K562 (cell line): ENCODE results near the gene TAF11L9. TPM values are rescaled to one million over a fixed set of nuclear protein-coding genes. Genes with fewer than 3 reads are reported as not detected.

ENCODE experiments used
- ATAC-seq: fragments of 200-7000 bp; cut with Tn5 transposase; 3 replicates; pipeline ENCODE4 v1.9.1; 2020; ENCODE audit warnings: moderate library complexity
- BruUV-seq: library from RNA; stranded (reverse); fragments of 400-500 nt; replicated peaks from 2 replicates; lab custom pipeline; 2021; lab: Mats Ljungman, UMichigan
- CTCF ChIA-PET: fragments of 300-600 bp; formaldehyde crosslinking; extraction: SDS; loops from one replicate; lab custom pipeline; 2021; ENCODE audit warnings: low intra/inter-chr PET ratio; lab: Yijun Ruan, JAX
- POLR2A ChIA-PET: fragments of 300-600, 350-650 bp; sonication (Branson Sonifier 250); formaldehyde crosslinking; extraction: SDS; loops from one replicate; lab custom pipeline; 2021; ENCODE audit warnings: antibody characterized with exemption, inconsistent platforms; lab: Yijun Ruan, JAX
- DNase-seq, 4 experiments: peaks; one replicate each; pipeline versions ENCODE4 v3.0.0 to v3.0.0-alpha.2; 2011 to 2018; ENCODE audit warnings: low spot score in 3 of 4, mixed read lengths in 3 of 4; ENCODE audit errors: extremely low read depth in 1 of 4
- FAIRE-seq: peaks from 2 replicates; lab custom pipeline; 2011; peaks lifted over from hg19 to GRCh38; lab: Jason Lieb, UNC
- H2AFZ ChIP-seq: 2 replicates; pipeline ENCODE4 v1.6.0; 2011; ENCODE audit warnings: low read depth, low read length, control low read depth, inconsistent platforms
- H3K27ac ChIP-seq: fragments of 200-600 bp; 3 replicates; pipeline ENCODE4 v1.8.0; 2011; ENCODE audit warnings: low read depth, mild to moderate bottlenecking, control low read depth, inconsistent platforms, low read length, moderate library complexity, mixed read lengths; ENCODE audit errors: extremely low read depth
- H3K27me3 ChIP-seq, 2 experiments: fragments of 300-600 bp in 1 of 2; 2 replicates in 1 of 2; 3 replicates in 1 of 2; pipeline versions ENCODE4 v1.6.0 to v1.8.0; 2011; ENCODE audit warnings: inconsistent platforms in 2 of 2, low read length in 2 of 2, mild to moderate bottlenecking in 1 of 2, mixed read lengths in 1 of 2, moderate library complexity in 1 of 2; ENCODE audit not compliant: control insufficient read depth in 2 of 2, insufficient read depth in 2 of 2
- H3K36me3 ChIP-seq: fragments of 300-600 bp; 3 replicates; pipeline ENCODE4 v1.8.0; 2011; ENCODE audit warnings: mild to moderate bottlenecking, low read length, inconsistent platforms; ENCODE audit not compliant: control insufficient read depth, insufficient read depth
- H3K4me1 ChIP-seq, 2 experiments: fragments of 200-600 bp in 1 of 2; replicated peaks in 1 of 2; 2 replicates in 1 of 2; 3 replicates in 1 of 2; pipeline versions ENCODE4 v1.5.1 to v1.8.0; 2011; ENCODE audit warnings: inconsistent platforms in 2 of 2, low read length in 2 of 2, mild to moderate bottlenecking in 1 of 2, mixed read lengths in 1 of 2, moderate library complexity in 1 of 2; ENCODE audit not compliant: control insufficient read depth in 2 of 2, insufficient read depth in 2 of 2
- H3K4me2 ChIP-seq: 2 replicates; pipeline ENCODE4 v1.6.1; 2011; ENCODE audit warnings: low read length, control low read depth, inconsistent platforms, mixed read lengths; ENCODE audit not compliant: insufficient read depth
- H3K4me3 ChIP-seq: fragments of 200-600 bp; sonication (generic), shearing (Covaris generic); 2 replicates; pipeline ENCODE4 v1.5.1; 2016; ENCODE audit warnings: control low read depth, inconsistent platforms
- H3K79me2 ChIP-seq: fragments of 200-600 bp; 3 replicates; pipeline ENCODE4 v1.8.0; 2011; ENCODE audit warnings: low read length, inconsistent platforms; ENCODE audit not compliant: control insufficient read depth, insufficient read depth
- H3K9ac ChIP-seq, 2 experiments: 2 replicates each; pipeline versions ENCODE4 v1.6.0 to v1.6.1; 2011; ENCODE audit warnings: low read depth in 2 of 2, low read length in 2 of 2, control low read depth in 1 of 2, inconsistent platforms in 1 of 2, mild to moderate bottlenecking in 1 of 2, mixed read lengths in 1 of 2; ENCODE audit not compliant: insufficient read depth in 1 of 2
- H3K9me1 ChIP-seq: one replicate; pipeline ENCODE4 v1.6.0; 2011; ENCODE audit warnings: inconsistent platforms, mild to moderate bottlenecking, low read length, moderate library complexity; ENCODE audit not compliant: control insufficient read depth, insufficient read depth
- H3K9me3 ChIP-seq: replicated peaks from 2 replicates; pipeline ENCODE4 v1.5.1; 2011; ENCODE audit warnings: low read depth, low read length, inconsistent platforms; ENCODE audit not compliant: control insufficient read depth, insufficient read depth
- H4K20me1 ChIP-seq: replicated peaks from 2 replicates; pipeline ENCODE4 v1.6.1; 2011; ENCODE audit warnings: low read length, inconsistent platforms, mixed read lengths; ENCODE audit not compliant: control insufficient read depth, insufficient read depth
- ATF7 ChIP-seq: fragments of 450-650 bp; IDR thresholded peaks from 2 replicates; pipeline ENCODE4 v1.7.1; 2014; ENCODE audit warnings: mild to moderate bottlenecking, moderate library complexity
- BCL6 ChIP-seq: fragments of 250-450 bp; sonication (Bioruptor Pico); IDR thresholded peaks from 2 replicates; pipeline ENCODE4 v1.4.0; 2020
- EGR1 ChIP-seq: fragments of 450-650 bp; conservative IDR thresholded peaks from 2 replicates; pipeline ENCODE4 v1.6.1; 2017; ENCODE audit warnings: mild to moderate bottlenecking
- FIP1L1 ChIP-seq: fragments of 200-400 bp; formaldehyde crosslinking; IDR thresholded peaks from 2 replicates; pipeline ENCODE4 v1.6.1; 2018; ENCODE audit warnings: mild to moderate bottlenecking, low read depth, low read length; ENCODE audit not compliant: poor library complexity, severe bottlenecking
- MYC ChIP-seq, 2 experiments: fragments of 250-450 bp in 1 of 2; sonication (Bioruptor Pico) in 1 of 2; IDR thresholded peaks; 2 replicates each; pipeline versions ENCODE4 v1.5.1 to v1.6.1; 2012 to 2021; ENCODE audit warnings: low read depth in 2 of 2, borderline replicate concordance in 1 of 2, improper control_type of control experiment in 1 of 2, low read length in 1 of 2, mild to moderate bottlenecking in 1 of 2, moderate library complexity in 1 of 2
- NBN ChIP-seq: fragments of 450-650 bp; IDR thresholded peaks from 2 replicates; pipeline ENCODE4 v1.6.1; 2016; ENCODE audit warnings: low read depth, mild to moderate bottlenecking
- RBM22 ChIP-seq: fragments of 200-400 bp; formaldehyde crosslinking; IDR thresholded peaks from 2 replicates; pipeline ENCODE4 v1.6.1; 2018; ENCODE audit warnings: low read length, low read depth; ENCODE audit not compliant: poor library complexity, severe bottlenecking
- RBM39 ChIP-seq: fragments of 200-400 bp; formaldehyde crosslinking; optimal IDR thresholded peaks from 2 replicates; pipeline ENCODE3; 2018; ENCODE audit warnings: low read depth, low read length
- ZKSCAN3 ChIP-seq: fragments of 250-450 bp; sonication (Bioruptor Pico); IDR thresholded peaks from 2 replicates; pipeline ENCODE4 v1.4.0; 2020
- WGBS: fragments of 100-300 bp; shearing (Covaris generic); methylation state at CpG from one replicate; pipeline ENCODE4 v1.1.6; 2016; ENCODE audit warnings: low coverage, mixed read lengths; ENCODE audit not compliant: insufficient coverage; ENCODE audit errors: missing lambda C conversion rate; 5-methylcytosine and 5-hydroxymethylcytosine counted together
- in situ Hi-C: fragments of 300-500 bp; cut with MboI; formaldehyde crosslinking; loops from 4 replicates; pipeline ENCODE4 v1.15.0; 2018; ENCODE audit warnings: inconsistent platforms, mixed read lengths
- intact Hi-C: fragments of 100-400 bp; cut with micrococcal nuclease; formaldehyde crosslinking; loops from 2 replicates; pipeline ENCODE4 v1.14.2; 2022
- polyA plus RNA-seq, 8 experiments: library from polyadenylated mRNA; depleted of rRNA in 4 of 8; stranded (reverse) in 5 of 8; unstranded in 3 of 8; fragments of >200 nt; fragmentation: Nextera tagmentation in 2 of 8; fragmentation: Illumina TruSeq in 1 of 8; extraction: Ambion mirVana in 2 of 8; extraction: Trizol in 1 of 8; gene quantifications; 2 replicates each; pipeline versions ENCODE4 v1.2.1 to v1.2.3, GENCODE V29; 2011 to 2014; ENCODE audit warnings: inconsistent platforms in 1 of 8, missing spikeins in 1 of 8
- total RNA-seq, 7 experiments: library from RNA; depleted of rRNA in 6 of 7; stranded (reverse); fragments of >200 nt in 6 of 7; fragmentation: Illumina TruSeq in 2 of 7; extraction: Trizol in 2 of 7; gene quantifications; 2 replicates each; pipeline versions ENCODE4 v1.2.1 to v1.2.3, GENCODE V29; 2011 to 2021; ENCODE audit warnings: low replicate concordance in 1 of 7
- TF ChIP-seq, protein P1 (sequence below), 3 experiments: IDR thresholded peaks in 2 of 3; conservative IDR thresholded peaks in 1 of 3; 2 replicates each; pipeline ENCODE4 v1.5.1; 2011 to 2012; ENCODE audit warnings: low read length in 3 of 3, mild to moderate bottlenecking in 3 of 3, control low read depth in 2 of 3, improper control_type of control experiment in 1 of 3, inconsistent platforms in 1 of 3, low read depth in 1 of 3, mixed read lengths in 1 of 3, moderate library complexity in 1 of 3; ENCODE audit not compliant: insufficient read depth in 2 of 3
- TF ChIP-seq, protein P2 (sequence below): IDR thresholded peaks from 2 replicates; pipeline ENCODE4 v1.6.1; 2011; ENCODE audit warnings: borderline replicate concordance, low read depth, mild to moderate bottlenecking, moderate library complexity, low read length; ENCODE audit not compliant: insufficient read depth, poor library complexity, severe bottlenecking
- TF ChIP-seq, protein P3 (sequence below): fragments of 250-450 bp; sonication (Bioruptor Pico); IDR thresholded peaks from 2 replicates; pipeline ENCODE4 v1.5.0; 2021; ENCODE audit warnings: mild to moderate bottlenecking, borderline replicate concordance
- TF ChIP-seq, protein P4 (sequence below): fragments of 450-650 bp; formaldehyde crosslinking; IDR thresholded peaks from 2 replicates; pipeline ENCODE4 v1.4.0; 2020; ENCODE audit warnings: mild to moderate bottlenecking, moderate library complexity

The TAF11L9 gene
- total and polyA plus RNA-seq, 9 of the 15 experiments (the other 6 are each of a cell fraction or from before 2014, with no cell fraction given), result 0.20 to 0.68 (median 0.29) TPM; not detected in 4

DNA sequence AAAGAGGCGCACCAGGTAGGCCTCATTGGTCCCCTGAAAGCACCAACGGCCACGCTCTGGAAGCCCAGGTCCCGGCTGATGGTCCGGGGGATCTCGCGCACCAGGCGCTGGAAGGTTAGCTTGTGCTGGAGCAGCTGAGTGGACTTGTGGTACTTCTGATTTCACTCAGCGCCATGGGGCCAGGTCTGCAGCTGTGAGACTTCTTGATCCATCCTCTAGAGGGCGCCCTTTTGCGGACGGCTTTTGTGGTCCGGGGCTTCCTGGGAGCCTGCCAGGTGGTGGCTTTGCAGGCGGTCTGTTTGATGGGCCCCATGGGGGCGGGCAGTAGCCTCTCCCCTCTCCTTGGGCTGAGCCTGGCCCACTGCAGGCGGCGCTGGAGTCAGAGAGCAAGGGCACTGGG, 26.4 kb upstream of the TAF11L9 start (continued):
- TF ChIP-seq, protein P1, sequence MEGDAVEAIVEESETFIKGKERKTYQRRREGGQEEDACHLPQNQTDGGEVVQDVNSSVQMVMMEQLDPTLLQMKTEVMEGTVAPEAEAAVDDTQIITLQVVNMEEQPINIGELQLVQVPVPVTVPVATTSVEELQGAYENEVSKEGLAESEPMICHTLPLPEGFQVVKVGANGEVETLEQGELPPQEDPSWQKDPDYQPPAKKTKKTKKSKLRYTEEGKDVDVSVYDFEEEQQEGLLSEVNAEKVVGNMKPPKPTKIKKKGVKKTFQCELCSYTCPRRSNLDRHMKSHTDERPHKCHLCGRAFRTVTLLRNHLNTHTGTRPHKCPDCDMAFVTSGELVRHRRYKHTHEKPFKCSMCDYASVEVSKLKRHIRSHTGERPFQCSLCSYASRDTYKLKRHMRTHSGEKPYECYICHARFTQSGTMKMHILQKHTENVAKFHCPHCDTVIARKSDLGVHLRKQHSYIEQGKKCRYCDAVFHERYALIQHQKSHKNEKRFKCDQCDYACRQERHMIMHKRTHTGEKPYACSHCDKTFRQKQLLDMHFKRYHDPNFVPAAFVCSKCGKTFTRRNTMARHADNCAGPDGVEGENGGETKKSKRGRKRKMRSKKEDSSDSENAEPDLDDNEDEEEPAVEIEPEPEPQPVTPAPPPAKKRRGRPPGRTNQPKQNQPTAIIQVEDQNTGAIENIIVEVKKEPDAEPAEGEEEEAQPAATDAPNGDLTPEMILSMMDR (IDR thresholded peaks at IDR 0.05 in 2 of 3, conservative IDR thresholded peaks at IDR 0.05 in 1 of 3; ENCODE audit: insufficient read depth in 2 of 3, low read depth in 1 of 3, low read length in 3 of 3), result peak; percentile 34 to 70 (median 49)
- no peak for TF ChIP-seq ATF7
- TF ChIP-seq EGR1, result no peak
- TF ChIP-seq, protein P2, sequence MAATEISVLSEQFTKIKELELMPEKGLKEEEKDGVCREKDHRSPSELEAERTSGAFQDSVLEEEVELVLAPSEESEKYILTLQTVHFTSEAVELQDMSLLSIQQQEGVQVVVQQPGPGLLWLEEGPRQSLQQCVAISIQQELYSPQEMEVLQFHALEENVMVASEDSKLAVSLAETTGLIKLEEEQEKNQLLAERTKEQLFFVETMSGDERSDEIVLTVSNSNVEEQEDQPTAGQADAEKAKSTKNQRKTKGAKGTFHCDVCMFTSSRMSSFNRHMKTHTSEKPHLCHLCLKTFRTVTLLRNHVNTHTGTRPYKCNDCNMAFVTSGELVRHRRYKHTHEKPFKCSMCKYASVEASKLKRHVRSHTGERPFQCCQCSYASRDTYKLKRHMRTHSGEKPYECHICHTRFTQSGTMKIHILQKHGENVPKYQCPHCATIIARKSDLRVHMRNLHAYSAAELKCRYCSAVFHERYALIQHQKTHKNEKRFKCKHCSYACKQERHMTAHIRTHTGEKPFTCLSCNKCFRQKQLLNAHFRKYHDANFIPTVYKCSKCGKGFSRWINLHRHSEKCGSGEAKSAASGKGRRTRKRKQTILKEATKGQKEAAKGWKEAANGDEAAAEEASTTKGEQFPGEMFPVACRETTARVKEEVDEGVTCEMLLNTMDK, result peak; percentile 65
- TF ChIP-seq RBM22, result no peak
- TF ChIP-seq NBN, result no peak

DNA sequence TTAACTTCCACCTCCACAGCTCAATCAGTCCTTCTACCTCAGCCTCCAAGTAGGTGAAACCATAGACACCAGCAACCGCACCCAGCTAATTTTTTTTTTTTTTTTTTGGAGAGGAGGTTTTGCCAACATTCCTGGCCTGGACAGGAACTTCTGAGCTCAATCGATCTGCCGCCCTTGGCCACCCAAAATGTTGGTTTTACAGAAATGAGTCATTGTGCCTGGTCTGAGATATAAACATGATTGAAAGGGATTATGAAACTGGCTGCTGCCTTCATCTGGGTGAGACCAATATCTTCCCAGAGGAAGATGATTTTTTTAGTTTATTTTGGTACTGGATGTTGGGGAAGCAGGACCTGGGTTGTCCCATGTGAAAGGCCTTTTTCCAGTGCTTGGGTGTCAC, 25.2 kb upstream of the TAF11L9 start:
- peaks cover 0 to 4% of the 10 kb centered on the region in 2 experiments; a peak in 1 of 5 replicates for H3K4me1 ChIP-seq
- no peak overlapping the region for H3K4me3 ChIP-seq
- CTCF ChIA-PET, result no interaction called here
- FAIRE-seq (no peak), DNase-seq (no peak), ATAC-seq (no peak)
- WGBS, result 0% methylated on average over 3 of the region's 3 CpGs
- H3K79me2 ChIP-seq, result no peaks in the 10 kb centered on the region
- H3K36me3 ChIP-seq, result no peaks in the 10 kb centered on the region
- H4K20me1 ChIP-seq, result no peaks in the 10 kb centered on the region
- intact Hi-C loops, result no loop called here
- BruUV-seq, result no TSS peak
- no peaks in the 10 kb centered on the region for H3K27me3 ChIP-seq
- no peaks in the 10 kb centered on the region for H3K9me1 ChIP-seq
- POLR2A ChIA-PET, result no interaction called here
- H3K4me2 ChIP-seq, result no peak overlapping the region
- no peak overlapping the region for H3K27ac ChIP-seq
- in situ Hi-C loops, result no loop called here
- H3K9ac ChIP-seq, result no peak overlapping the region
- H2AFZ ChIP-seq, result no peak overlapping the region
- H3K9me3 ChIP-seq, result no peaks in the 10 kb centered on the region
- TF ChIP-seq FIP1L1, result no peak
- no peak for TF ChIP-seq BCL6 (CRISPR knock-in tag)
- TF ChIP-seq MYC (IDR thresholded peaks at IDR 0.05; ENCODE audit: low read depth, low read length), result no peak
- TF ChIP-seq MYC (CRISPR knock-in tag; IDR thresholded peaks at IDR 0.05; ENCODE audit: borderline replicate concordance, low read depth), result no peak
- no peak for TF ChIP-seq RBM39
- TF ChIP-seq, protein P3, sequence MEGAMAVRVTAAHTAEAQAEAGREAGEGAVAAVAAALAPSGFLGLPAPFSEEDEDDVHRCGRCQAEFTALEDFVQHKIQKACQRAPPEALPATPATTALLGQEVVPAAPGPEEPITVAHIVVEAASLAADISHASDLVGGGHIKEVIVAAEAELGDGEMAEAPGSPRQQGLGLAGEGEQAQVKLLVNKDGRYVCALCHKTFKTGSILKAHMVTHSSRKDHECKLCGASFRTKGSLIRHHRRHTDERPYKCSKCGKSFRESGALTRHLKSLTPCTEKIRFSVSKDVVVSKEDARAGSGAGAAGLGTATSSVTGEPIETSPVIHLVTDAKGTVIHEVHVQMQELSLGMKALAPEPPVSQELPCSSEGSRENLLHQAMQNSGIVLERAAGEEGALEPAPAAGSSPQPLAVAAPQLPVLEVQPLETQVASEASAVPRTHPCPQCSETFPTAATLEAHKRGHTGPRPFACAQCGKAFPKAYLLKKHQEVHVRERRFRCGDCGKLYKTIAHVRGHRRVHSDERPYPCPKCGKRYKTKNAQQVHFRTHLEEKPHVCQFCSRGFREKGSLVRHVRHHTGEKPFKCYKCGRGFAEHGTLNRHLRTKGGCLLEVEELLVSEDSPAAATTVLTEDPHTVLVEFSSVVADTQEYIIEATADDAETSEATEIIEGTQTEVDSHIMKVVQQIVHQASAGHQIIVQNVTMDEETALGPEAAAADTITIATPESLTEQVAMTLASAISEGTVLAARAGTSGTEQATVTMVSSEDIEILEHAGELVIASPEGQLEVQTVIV (CRISPR knock-in tag), result no peak
- TF ChIP-seq ZKSCAN3 (CRISPR knock-in tag), result no peak
- TF ChIP-seq, protein P4, sequence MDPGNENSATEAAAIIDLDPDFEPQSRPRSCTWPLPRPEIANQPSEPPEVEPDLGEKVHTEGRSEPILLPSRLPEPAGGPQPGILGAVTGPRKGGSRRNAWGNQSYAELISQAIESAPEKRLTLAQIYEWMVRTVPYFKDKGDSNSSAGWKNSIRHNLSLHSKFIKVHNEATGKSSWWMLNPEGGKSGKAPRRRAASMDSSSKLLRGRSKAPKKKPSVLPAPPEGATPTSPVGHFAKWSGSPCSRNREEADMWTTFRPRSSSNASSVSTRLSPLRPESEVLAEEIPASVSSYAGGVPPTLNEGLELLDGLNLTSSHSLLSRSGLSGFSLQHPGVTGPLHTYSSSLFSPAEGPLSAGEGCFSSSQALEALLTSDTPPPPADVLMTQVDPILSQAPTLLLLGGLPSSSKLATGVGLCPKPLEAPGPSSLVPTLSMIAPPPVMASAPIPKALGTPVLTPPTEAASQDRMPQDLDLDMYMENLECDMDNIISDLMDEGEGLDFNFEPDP (CRISPR knock-in tag), result no peak
